ENCODE data around the gene LRRC52.

DNA sequence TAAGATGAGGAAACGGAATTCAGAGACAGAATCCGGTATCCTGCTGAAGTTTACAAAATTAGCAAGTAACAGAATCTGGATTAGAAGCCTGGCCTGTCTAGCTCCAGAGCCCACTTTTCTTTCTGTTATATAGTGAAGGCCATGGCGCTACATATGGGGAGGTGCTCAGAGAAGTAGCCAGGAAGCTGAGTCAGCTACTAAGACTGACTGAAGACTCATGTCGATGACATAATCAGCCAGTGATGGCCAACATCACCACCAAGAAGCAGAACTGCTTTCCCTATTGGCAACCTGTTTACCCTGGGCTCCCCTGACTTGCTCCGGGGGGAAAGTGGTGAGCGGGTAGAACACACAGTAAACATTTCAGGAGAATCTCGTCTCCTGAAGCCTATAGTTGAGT, 18.8 kb downstream of the LRRC52 start:
- TF ChIP-seq, protein P1, sequence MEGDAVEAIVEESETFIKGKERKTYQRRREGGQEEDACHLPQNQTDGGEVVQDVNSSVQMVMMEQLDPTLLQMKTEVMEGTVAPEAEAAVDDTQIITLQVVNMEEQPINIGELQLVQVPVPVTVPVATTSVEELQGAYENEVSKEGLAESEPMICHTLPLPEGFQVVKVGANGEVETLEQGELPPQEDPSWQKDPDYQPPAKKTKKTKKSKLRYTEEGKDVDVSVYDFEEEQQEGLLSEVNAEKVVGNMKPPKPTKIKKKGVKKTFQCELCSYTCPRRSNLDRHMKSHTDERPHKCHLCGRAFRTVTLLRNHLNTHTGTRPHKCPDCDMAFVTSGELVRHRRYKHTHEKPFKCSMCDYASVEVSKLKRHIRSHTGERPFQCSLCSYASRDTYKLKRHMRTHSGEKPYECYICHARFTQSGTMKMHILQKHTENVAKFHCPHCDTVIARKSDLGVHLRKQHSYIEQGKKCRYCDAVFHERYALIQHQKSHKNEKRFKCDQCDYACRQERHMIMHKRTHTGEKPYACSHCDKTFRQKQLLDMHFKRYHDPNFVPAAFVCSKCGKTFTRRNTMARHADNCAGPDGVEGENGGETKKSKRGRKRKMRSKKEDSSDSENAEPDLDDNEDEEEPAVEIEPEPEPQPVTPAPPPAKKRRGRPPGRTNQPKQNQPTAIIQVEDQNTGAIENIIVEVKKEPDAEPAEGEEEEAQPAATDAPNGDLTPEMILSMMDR (IDR thresholded peaks at IDR 0.05): no peak
- TF ChIP-seq EZH2 (IDR thresholded peaks at IDR 0.05; ENCODE audit: borderline replicate concordance, insufficient read depth, low read depth, low read length, poor library complexity, severe bottlenecking): no peak

Data from B cell (primary cell).